GM23248 (cell line): ENCODE results near the gene CEP41.

Source experiments
- EZH2 ChIP-seq: fragments of 200-600 bp; sonication (generic); IDR thresholded peaks from 2 replicates; pipeline ENCODE4 v1.6.1; 2018; ENCODE audit warnings: antibody characterized with exemption, mild to moderate bottlenecking; ENCODE audit not compliant: insufficient read depth, poor library complexity, severe bottlenecking
- EZH2phosphoT487 ChIP-seq: fragments of 200-600 bp; sonication (generic); IDR thresholded peaks from 2 replicates; pipeline ENCODE4 v1.6.1; 2018; ENCODE audit warnings: antibody characterized with exemption, moderate library complexity, mild to moderate bottlenecking, low read depth; ENCODE audit not compliant: insufficient read depth

DNA sequence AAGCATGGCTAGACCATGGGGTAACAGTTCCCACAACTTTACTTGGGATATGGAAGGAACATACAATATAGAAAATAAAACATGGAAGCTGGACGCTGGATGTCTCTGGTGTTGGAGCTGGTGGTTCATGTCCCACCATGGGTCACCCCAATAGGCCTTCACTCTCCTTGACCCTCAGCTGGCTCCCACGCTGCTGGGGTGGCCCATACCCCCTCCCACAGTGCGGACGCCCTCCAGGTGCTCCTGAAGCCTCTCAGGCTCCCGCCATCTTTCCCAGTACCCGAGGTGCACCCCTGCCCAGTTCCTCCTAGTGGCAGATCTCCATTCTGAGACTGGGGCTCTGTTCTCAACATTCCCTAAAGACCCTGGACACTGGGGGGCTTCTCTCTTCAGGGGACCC lies 66.3 kb downstream of the CEP41 start:
- no peak for TF ChIP-seq EZH2
- no peak for TF ChIP-seq EZH2phosphoT487
